Suprapubic skin (tissue), 4 donors: ENCODE measurements around the gene C14orf180.

Experiments
- CTCF ChIP-seq, 2 donors: fragments of 200-600 bp in 1 of 2; fragments of 450-650 bp in 1 of 2; sonication (generic) in 1 of 2; IDR thresholded peaks; one replicate each; pipeline ENCODE4 v1.5.1; 2016 to 2019; ENCODE audit warnings: antibody characterized with exemption in 2 of 2, mild to moderate bottlenecking in 1 of 2, moderate library complexity in 1 of 2
- POLR2A ChIP-seq, 2 donors: fragments of 450-650 bp; IDR thresholded peaks; one replicate each; pipeline ENCODE4 v1.6.1; 2017; ENCODE audit warnings: antibody characterized with exemption in 2 of 2, mild to moderate bottlenecking in 2 of 2, moderate library complexity in 2 of 2
- POLR2AphosphoS5 ChIP-seq, 3 donors: sonication (generic); formaldehyde crosslinking; IDR thresholded peaks; one replicate each; pipeline ENCODE4 v1.6.1; 2017; ENCODE audit warnings: antibody characterized with exemption in 3 of 3

DNA sequence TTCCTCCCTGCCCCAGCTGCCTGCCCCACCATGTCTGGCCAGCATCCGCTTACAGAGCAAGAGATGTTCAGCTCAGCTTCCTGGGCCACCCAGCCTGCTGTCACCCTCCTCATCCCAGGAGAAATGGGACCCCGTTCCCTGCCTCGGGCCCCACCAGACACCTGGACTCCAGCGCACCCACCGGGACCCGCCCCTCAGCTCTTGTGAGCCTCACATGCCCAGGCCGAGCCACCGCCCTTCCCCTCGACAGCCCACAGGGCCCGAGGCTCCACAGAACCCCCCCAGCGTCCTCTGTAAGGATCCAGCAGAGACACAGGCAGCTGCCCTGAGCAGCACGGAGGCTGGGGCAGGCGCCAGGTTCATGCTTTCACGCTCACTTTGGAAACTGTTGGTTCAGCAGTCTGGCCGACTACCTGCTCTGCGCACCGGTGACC, 18.4 kb upstream of the C14orf180 start:
- no peak for TF ChIP-seq CTCF (IDR thresholded peaks at IDR 0.05)
- TF ChIP-seq POLR2AphosphoS5 (IDR thresholded peaks at IDR 0.05): no peak
- no peak for TF ChIP-seq POLR2A (IDR thresholded peaks at IDR 0.05)
